ENCODE data around the gene PIPOX.

- TF ChIP-seq EZH2 (IDR thresholded peaks at IDR 0.05; ENCODE audit: insufficient read depth, low read length) (no peak), CTCF (IDR thresholded peaks at IDR 0.05; ENCODE audit: insufficient read depth, low read depth, low read length) (no peak)
These were observed 30.4 kb upstream of the PIPOX start for GRCh38 chr17:29012535-29012934.

All from astrocyte (in vitro differentiated cells and primary cell).